NCI-H1417 (cell line): ENCODE measurements around the gene AMBP.
A peak's percentile ranks its signal among the peaks of the same experiment; 100 is the strongest.

Experiments
- DNase-seq, 3 experiments: peaks; one replicate each; lab custom pipeline; 2025; lab: John Stamatoyannopoulos, UW

Gene AMBP

GRCh38 chr9:114072184-114073140 is 5.6 kb downstream of the AMBP start:
- DNase-seq: peak in 2 of 3 experiments; percentile 14 to 52

DNA sequence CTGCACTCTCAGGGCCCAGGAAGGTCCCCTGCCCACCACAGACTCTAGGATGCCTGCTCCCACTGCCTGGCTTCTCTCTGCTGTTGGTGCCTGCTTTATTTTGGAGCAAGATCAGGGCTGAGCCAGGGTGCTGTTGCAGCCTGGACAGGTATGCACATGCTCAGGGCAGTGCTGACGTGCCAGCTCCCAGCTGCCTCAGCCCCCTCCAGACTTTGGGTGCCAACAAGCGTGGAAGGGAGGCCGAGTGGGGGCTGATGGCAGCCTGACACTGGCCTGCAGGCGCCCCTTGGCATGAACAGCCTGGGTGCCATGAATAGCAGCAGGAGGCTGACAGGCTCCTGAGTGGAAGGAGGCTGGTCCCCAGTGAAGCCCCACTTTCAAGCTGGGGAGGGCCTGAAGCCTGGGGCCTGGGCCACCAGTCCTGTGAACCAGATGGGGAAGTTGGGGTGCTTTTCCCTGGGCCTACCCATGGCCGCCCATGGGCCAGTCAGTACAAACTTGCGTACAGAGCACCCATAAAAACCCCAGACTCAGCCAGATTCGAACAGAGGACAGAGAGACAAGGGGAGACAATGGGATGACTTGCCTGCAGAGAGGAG is 6.8 kb downstream of the AMBP start:
- DNase-seq: no peak

DNA sequence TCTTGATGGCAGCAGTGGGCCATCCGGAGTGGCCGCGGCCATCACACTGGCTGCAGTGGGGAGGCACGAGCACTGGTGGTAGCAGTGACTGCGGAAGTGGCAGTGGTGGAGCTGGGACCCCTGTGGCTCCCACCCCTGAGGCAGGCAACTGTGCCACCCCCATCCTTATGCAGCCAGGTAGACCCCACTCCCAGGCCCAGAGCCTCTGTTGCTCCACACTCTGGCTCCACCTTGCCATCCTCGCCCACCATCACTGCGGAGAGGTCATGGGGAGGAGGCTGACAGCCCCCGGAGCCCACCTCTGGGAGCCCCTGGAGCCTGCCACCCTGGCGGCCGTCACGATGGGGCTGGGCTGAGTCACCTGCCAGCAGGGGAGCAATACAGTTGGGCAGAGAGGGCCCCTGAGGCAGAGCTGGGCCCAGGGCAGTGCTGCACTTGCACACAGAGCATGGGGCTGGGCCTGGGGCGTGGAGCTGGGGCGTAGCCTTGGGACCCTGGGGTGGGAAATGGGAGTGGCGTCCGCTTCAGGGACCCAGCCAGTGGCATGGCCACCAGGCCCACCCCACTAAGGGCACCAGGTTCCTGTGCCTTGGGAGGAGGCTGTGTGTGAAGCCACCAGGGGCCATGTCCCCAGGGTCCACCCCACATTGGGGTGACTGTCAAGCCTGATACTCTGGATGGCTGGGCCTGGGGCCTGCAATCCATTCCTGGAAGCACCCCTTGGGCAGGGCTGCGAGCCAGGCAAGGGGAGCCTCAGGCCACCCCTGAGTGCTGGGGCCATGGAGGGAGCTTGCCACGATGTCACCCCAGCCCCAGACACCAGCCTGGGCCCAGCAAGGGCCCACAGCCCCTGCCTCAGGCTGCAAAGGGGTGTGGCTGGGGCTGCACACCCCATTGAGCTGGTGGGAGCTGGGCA is 7.7 kb downstream of the AMBP start:
- DNase-seq: no peak

GRCh38 chr9:114069476-114070187 is 8.5 kb downstream of the AMBP start:
- DNase-seq: no peak

DNA sequence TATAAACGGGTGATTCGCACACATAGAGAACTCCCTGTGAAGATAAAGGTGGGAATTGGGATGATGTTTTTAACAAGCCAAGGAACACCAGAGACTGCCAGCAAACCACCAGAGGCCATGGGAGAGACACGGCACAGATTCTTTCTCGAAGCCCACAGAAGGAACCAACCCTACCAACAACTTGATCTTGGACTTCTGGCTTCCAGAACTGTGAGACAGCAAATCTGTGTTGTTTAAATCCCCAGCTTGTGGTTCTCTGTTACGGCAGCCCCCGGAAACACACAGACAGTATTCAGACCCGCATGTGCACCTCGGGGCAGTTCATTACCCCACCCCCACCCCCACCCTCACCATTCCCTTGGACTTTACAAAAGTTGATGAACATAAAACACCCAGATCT is 12.8 kb downstream of the AMBP start:
- no peak for DNase-seq

- DNase-seq: no peak
Observed at GRCh38 chr9:114061830-114062474, 16.1 kb downstream of the AMBP start.

DNA sequence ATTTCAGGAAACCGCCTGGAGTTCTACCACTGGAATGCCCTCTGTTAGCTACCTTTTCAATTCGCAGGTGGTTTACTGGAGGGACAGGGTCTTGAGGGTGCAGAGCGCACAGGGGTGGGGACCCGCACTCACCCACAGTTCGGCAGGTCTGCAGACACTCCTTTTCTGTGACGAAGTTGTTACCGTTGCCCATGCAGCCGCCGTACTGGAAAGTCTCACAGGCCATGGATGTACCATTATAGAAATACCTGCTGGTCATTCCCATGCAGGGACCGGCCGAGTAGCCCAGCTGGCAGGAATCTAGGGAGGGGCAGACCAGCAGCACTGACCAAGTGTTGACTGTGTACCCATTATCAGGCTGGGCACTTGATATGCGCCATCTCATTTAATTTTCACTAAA is 16.8 kb downstream of the AMBP start:
- no peak for DNase-seq

- DNase-seq: no peak
Observed at GRCh38 chr9:114060711-114061110, 17.4 kb downstream of the AMBP start.

- no peak for DNase-seq
Observed at GRCh38 chr9:114060070-114060469, 18.0 kb downstream of the AMBP start.

- no peak for DNase-seq
Observed at GRCh38 chr9:114059047-114059803, 18.9 kb downstream of the AMBP start.

DNA sequence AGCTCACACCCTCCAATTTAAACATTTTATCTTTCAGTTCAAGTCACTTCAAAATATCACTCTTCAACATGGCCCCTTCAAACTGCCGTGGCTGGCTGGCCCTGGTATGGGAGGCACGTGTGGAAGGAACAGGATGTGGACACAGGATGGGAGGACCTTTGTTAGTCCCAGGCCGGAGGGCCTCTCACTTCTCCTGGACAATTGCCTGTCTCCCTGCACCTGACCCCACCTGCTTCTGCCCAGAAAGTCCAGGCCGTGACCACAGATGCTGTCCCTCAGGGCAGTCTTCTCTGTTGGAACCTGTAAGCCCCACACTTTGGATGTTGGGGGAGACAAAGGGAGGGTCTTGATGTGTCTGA is 19.4 kb downstream of the AMBP start:
- no peak for DNase-seq

GRCh38 chr9:114057161-114057885 is 20.8 kb downstream of the AMBP start:
- DNase-seq: no peak

DNA sequence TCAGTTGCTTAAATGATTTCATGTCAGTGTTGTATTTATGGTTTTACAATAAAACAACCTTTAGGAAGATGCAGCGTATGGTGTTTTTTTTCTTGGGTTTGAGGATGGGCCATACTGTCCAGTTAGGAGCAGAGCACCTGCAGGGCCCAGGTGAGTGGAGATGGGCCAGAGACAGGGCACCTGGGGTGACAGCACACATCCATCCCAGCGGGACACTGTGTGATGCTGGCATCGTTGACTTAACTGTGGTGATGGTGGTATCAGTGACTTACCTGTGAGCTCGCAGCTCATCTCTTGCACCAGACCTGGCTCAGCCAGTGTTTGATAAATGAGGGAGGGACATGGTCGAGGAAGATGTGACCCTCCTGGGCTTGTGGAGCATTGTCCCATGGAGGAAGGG is 21.6 kb downstream of the AMBP start:
- no peak for DNase-seq

GRCh38 chr9:114055894-114056293 is 22.2 kb downstream of the AMBP start:
- no peak for DNase-seq

DNA sequence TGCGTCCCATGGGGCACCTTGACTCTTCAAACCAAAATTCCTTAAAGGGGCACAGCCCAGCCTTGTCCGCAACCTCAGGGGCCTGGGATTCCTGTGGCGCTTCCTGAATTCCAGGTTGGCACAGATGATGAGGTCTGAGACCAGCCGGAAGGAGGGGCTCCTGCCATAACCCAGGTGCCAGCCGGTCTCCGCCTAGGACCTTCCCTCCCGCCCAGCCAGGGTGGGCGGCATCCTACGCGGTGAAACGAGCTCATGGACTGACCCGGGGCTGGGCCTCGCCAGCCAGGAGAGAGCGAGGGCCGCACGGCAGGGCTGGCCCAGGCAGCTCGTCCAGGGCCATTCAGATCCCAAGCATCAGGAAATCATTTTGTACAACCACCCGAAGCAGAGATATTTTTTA is 23.0 kb downstream of the AMBP start:
- no peak for DNase-seq

- DNase-seq: no peak
Observed at GRCh38 chr9:114054191-114054690, 23.9 kb downstream of the AMBP start.

- DNase-seq: no peak
Observed at GRCh38 chr9:114053246-114054005, 24.7 kb downstream of the AMBP start.

GRCh38 chr9:114051706-114052105 is 26.4 kb downstream of the AMBP start:
- no peak for DNase-seq

GRCh38 chr9:114051281-114051680 is 26.8 kb downstream of the AMBP start:
- no peak for DNase-seq
